GM12874 (cell line): ENCODE data around the gene BCL2.

Experiments
- CTCF ChIP-seq: IDR thresholded peaks from 2 replicates; pipeline ENCODE4 v1.5.1; 2011; ENCODE audit warnings: low read depth, mild to moderate bottlenecking, control low read depth, low read length, moderate library complexity; ENCODE audit not compliant: insufficient read depth

The BCL2 gene

GRCh38 chr18:63175264-63175663, 144.3 kb downstream of the BCL2 start:
- no peak for TF ChIP-seq CTCF

- no peak for TF ChIP-seq CTCF
Measured at GRCh38 chr18:63173983-63174382, 145.6 kb downstream of the BCL2 start.

- TF ChIP-seq CTCF, result no peak
Measured at GRCh38 chr18:63169853-63170252, 149.7 kb downstream of the BCL2 start.

GRCh38 chr18:63168287-63168686, 151.3 kb downstream of the BCL2 start:
- TF ChIP-seq CTCF, result no peak

GRCh38 chr18:63166142-63166541, 153.4 kb downstream of the BCL2 start:
- TF ChIP-seq CTCF, result no peak

- no peak for TF ChIP-seq CTCF
Measured at GRCh38 chr18:63164396-63164795, 155.2 kb downstream of the BCL2 start.

GRCh38 chr18:63162271-63163014, 157.1 kb downstream of the BCL2 start:
- no peak for TF ChIP-seq CTCF
